Keratinocyte (primary cell): ENCODE measurements around the gene CCDC181.
"Not testable (repeated sequence)": the region's sequence is repeated elsewhere in the genome, so short reads cannot be mapped to it uniquely, and the experiment has no call there.

ENCODE experiments used
- EZH2 ChIP-seq: IDR thresholded peaks from one replicate; pipeline ENCODE4 v1.6.1; 2012; ENCODE audit warnings: inconsistent platforms, mild to moderate bottlenecking, low read length, moderate library complexity
- TF ChIP-seq, protein P1 (sequence below), 3 experiments: IDR thresholded peaks in 1 of 3; conservative IDR thresholded peaks in 1 of 3; optimal IDR thresholded peaks in 1 of 3; 2 replicates in 2 of 3; 3 replicates in 1 of 3; pipeline versions ENCODE3 to v1.5.1; 2011; ENCODE audit warnings: low read length in 3 of 3, mild to moderate bottlenecking in 3 of 3, moderate library complexity in 2 of 3, control low read depth in 1 of 3, inconsistent platforms in 1 of 3; ENCODE audit not compliant: insufficient read depth in 2 of 3; ENCODE audit errors: extremely low read depth in 1 of 3

DNA sequence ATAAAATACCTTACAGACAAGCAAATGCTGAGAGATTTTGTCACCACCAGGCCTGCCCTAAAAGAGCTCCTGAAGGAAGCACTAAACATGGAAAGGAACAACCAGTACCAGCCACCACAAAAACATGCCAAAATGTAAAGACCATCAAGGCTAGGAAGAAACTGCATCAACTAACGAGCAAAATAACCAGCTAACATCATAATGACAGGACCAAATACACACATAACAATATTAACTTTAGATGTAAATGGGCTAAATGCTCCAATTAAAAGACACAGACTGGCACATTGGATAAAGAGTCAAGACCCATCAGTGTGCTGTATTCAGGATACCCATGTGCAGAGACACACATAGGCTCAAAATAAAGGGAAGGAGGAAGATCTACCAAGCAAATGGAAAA, 24.7 kb downstream of the CCDC181 start:
- TF ChIP-seq, protein P1, sequence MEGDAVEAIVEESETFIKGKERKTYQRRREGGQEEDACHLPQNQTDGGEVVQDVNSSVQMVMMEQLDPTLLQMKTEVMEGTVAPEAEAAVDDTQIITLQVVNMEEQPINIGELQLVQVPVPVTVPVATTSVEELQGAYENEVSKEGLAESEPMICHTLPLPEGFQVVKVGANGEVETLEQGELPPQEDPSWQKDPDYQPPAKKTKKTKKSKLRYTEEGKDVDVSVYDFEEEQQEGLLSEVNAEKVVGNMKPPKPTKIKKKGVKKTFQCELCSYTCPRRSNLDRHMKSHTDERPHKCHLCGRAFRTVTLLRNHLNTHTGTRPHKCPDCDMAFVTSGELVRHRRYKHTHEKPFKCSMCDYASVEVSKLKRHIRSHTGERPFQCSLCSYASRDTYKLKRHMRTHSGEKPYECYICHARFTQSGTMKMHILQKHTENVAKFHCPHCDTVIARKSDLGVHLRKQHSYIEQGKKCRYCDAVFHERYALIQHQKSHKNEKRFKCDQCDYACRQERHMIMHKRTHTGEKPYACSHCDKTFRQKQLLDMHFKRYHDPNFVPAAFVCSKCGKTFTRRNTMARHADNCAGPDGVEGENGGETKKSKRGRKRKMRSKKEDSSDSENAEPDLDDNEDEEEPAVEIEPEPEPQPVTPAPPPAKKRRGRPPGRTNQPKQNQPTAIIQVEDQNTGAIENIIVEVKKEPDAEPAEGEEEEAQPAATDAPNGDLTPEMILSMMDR (optimal IDR thresholded peaks at IDR 0.05 in 1 of 3, IDR thresholded peaks at IDR 0.05 in 1 of 3, conservative IDR thresholded peaks at IDR 0.05 in 1 of 3; ENCODE audit: extremely low read depth in 1 of 3, insufficient read depth in 2 of 3, low read length in 3 of 3), result not testable (repeated sequence)
- TF ChIP-seq EZH2, result not testable (repeated sequence)
